Measurements from ENCODE around the gene RNASEH2C. TPM values are rescaled to one million over a fixed set of nuclear protein-coding genes. Genes with fewer than 3 reads are reported as not detected.

RNASEH2C gene
- total RNA-seq, 4 donors from 2014 or later, result 27.2 to 98.2 (median 35.4) TPM

GRCh38 chr11:65680192-65680743 lies 40.3 kb downstream of the RNASEH2C start:
- H3K9me3 ChIP-seq, result no peaks in the 10 kb centered on the region
- DNase-seq, result no peak
- TF ChIP-seq CTCF (IDR thresholded peaks at IDR 0.05) (no peak), POLR2A (IDR thresholded peaks at IDR 0.05) (no peak)
- H3K4me1 ChIP-seq, result no peaks in the 10 kb centered on the region
- no peaks in the 10 kb centered on the region for H3K27me3 ChIP-seq
- no peaks in the 10 kb centered on the region for H3K36me3 ChIP-seq
- no peak overlapping the region for H3K27ac ChIP-seq
- H3K4me3 ChIP-seq, result no peak overlapping the region

GRCh38 chr11:65672982-65673381 lies 47.6 kb downstream of the RNASEH2C start:
- H3K27ac ChIP-seq, result no peak overlapping the region
- TF ChIP-seq POLR2A (IDR thresholded peaks at IDR 0.05), result no peak
- TF ChIP-seq CTCF (IDR thresholded peaks at IDR 0.05), result no peak

GRCh38 chr11:65672180-65672860 lies 48.3 kb downstream of the RNASEH2C start:
- H3K27ac ChIP-seq, result no peak overlapping the region
- no peak for DNase-seq
- TF ChIP-seq POLR2A (IDR thresholded peaks at IDR 0.05), result no peak
- TF ChIP-seq CTCF (IDR thresholded peaks at IDR 0.05), result peak in 1 of 6 experiments; percentile 33
- no peaks in the 10 kb centered on the region for H3K27me3 ChIP-seq
- no peaks in the 10 kb centered on the region for H3K4me1 ChIP-seq
- no peaks in the 10 kb centered on the region for H3K9me3 ChIP-seq
- no peaks in the 10 kb centered on the region for H3K36me3 ChIP-seq
- H3K4me3 ChIP-seq, result no peak overlapping the region

More at GRCh38 chr11:65672982-65673381, 47.6 kb downstream of the RNASEH2C start:
- Histone ChIP-seq H3K4me3 (no peak overlapping the region), H3K4me1 (no peaks in the 10 kb centered on the region), H3K27me3 (no peaks in the 10 kb centered on the region), H3K36me3 (no peaks in the 10 kb centered on the region), H3K9me3 (no peaks in the 10 kb centered on the region)
- no peak for DNase-seq

Small RNA genes within 50 kb of the gene (small RNA-seq; reads per million reads assigned to genes)
- gene RN7SL309P, result 0 reads per million in 2 donors

Other genes with a start within 250 kb of the RNASEH2C start
- gene MALAT1, start 221.8 kb downstream of the RNASEH2C start, total RNA-seq, result over 10,000 TPM; 10,683 to 28,425 (median 19,356) TPM
- 10 to 100 TPM; 73.4 to 88.1 (median 79.0) TPM for gene SCYL1, start 195.7 kb downstream of the RNASEH2C start, total RNA-seq
- 100 to 1,000 TPM in 1 of 4 donors, 10 to 100 TPM in 3; 42.0 to 150 (median 88.3) TPM for gene LTBP3, start 162.4 kb downstream of the RNASEH2C start, total RNA-seq
- 10 to 100 TPM; 16.5 to 25.7 (median 25.4) TPM for gene ZNRD2, start 150.3 kb downstream of the RNASEH2C start, total RNA-seq
- gene FAM89B, start 148.3 kb downstream of the RNASEH2C start, total RNA-seq, result 10 to 100 TPM; 30.8 to 44.6 (median 32.4) TPM
- gene EHBP1L1, start 144.7 kb downstream of the RNASEH2C start, total RNA-seq, result 100 to 1,000 TPM in 3 of 4 donors, 10 to 100 TPM in 1; 65.2 to 163 (median 121) TPM
- 1 to 10 TPM in 3 of 4 donors, not detected in 1; 1.5 to 3.5 (median 2.5) TPM for gene KCNK7, start 125.0 kb downstream of the RNASEH2C start, total RNA-seq
- 100 to 1,000 TPM; 106 to 209 (median 150) TPM for gene MAP3K11, start 106.6 kb downstream of the RNASEH2C start, total RNA-seq
- 100 to 1,000 TPM in 1 of 4 donors, 10 to 100 TPM in 3; 60.2 to 106 (median 81.3) TPM for gene PCNX3, start 105.0 kb downstream of the RNASEH2C start, total RNA-seq
- gene SIPA1, start 82.7 kb downstream of the RNASEH2C start, total RNA-seq, result 10 to 100 TPM; 18.0 to 48.7 (median 24.7) TPM
- gene RELA, start 57.9 kb downstream of the RNASEH2C start, total RNA-seq, result 10 to 100 TPM; 46.6 to 86.9 (median 59.7) TPM
- gene KAT5, start 8.5 kb downstream of the RNASEH2C start, total RNA-seq, result 100 to 1,000 TPM in 1 of 4 donors, 10 to 100 TPM in 3; 55.9 to 137 (median 80.3) TPM
- 10 to 100 TPM; 14.9 to 35.8 (median 35.0) TPM for gene AP5B1, start 60.2 kb upstream of the RNASEH2C start, total RNA-seq
- 10 to 100 TPM; 14.9 to 33.2 (median 29.8) TPM for gene OVOL1, start 66.3 kb upstream of the RNASEH2C start, total RNA-seq
- gene SNX32, start 113.2 kb upstream of the RNASEH2C start, total RNA-seq, result 1 to 10 TPM in 3 of 4 donors, not detected in 1; 1.7 to 6.7 (median 6.4) TPM
- gene CFL1, start 137.4 kb upstream of the RNASEH2C start, total RNA-seq, result 1,000 to 10,000 TPM in 3 of 4 donors, 100 to 1,000 TPM in 1; 961 to 2,313 (median 1,456) TPM
- 100 to 1,000 TPM in 1 of 4 donors, 10 to 100 TPM in 3; 68.3 to 101 (median 78.9) TPM for gene MUS81, start 139.6 kb upstream of the RNASEH2C start, total RNA-seq
- 10 to 100 TPM in 3 of 4 donors, 1 to 10 TPM in 1; 4.4 to 75.1 (median 12.1) TPM for gene EFEMP2, start 152.0 kb upstream of the RNASEH2C start, total RNA-seq
- 1 to 10 TPM in 2 of 4 donors, not detected in 2; 1.3 to 1.9 TPM for gene CTSW, start 159.0 kb upstream of the RNASEH2C start, total RNA-seq
- 100 to 1,000 TPM; 100 to 173 (median 122) TPM for gene FIBP, start 167.7 kb upstream of the RNASEH2C start, total RNA-seq
- gene CCDC85B, start 169.9 kb upstream of the RNASEH2C start, total RNA-seq, result 10 to 100 TPM in 1 of 4 donors, 1 to 10 TPM in 3; 3.5 to 12.4 (median 7.4) TPM
- gene FOSL1, start 179.6 kb upstream of the RNASEH2C start, total RNA-seq, result 1 to 10 TPM in 3 of 4 donors, not detected in 1; 1.5 to 7.4 (median 1.7) TPM
- 10 to 100 TPM in 2 of 4 donors, 1 to 10 TPM in 2; 8.3 to 20.6 (median 12.1) TPM for gene C11orf68, start 198.3 kb upstream of the RNASEH2C start, total RNA-seq
- gene DRAP1, start 198.6 kb upstream of the RNASEH2C start, total RNA-seq, result 100 to 1,000 TPM in 1 of 4 donors, 10 to 100 TPM in 3; 32.6 to 112 (median 57.5) TPM
- not detected for gene TSGA10IP, start 224.7 kb upstream of the RNASEH2C start, total RNA-seq
- gene SART1, start 240.9 kb upstream of the RNASEH2C start, total RNA-seq, result 10 to 100 TPM; 14.4 to 61.9 (median 26.4) TPM